ENCODE measurements around the gene CNTNAP2. TPM values are rescaled to one million over a fixed set of nuclear protein-coding genes. Genes with fewer than 3 reads are reported as not detected.

Gene CNTNAP2
- total RNA-seq, 2 donors from 2014 or later = 171 to 228 TPM

GRCh38 chr7:146131701-146132100 lies 15.1 kb downstream of the CNTNAP2 start:
- Mint-ChIP-seq H3K4me1 (peaks cover 12% of the 10 kb centered on the region), H3K27ac (no peak overlapping the region), H3K36me3 (ENCODE audit: low read depth) (no peaks in the 10 kb centered on the region), H3K27me3 (ENCODE audit: insufficient read depth) (no peaks in the 10 kb centered on the region), H3K4me3 (no peak overlapping the region), H3K9me3 (peaks cover 10% of the 10 kb centered on the region)
- no peaks in the 10 kb centered on the region for H3K27me3 ChIP-seq (ENCODE audit: control insufficient read depth, insufficient read depth, low read length, poor library complexity, severe bottlenecking)
- DNase-seq = peak; percentile 77
- no peaks in the 10 kb centered on the region for H3K36me3 ChIP-seq (ENCODE audit: control insufficient read depth, insufficient read depth, low read length)
- H3K4me1 ChIP-seq (ENCODE audit: control insufficient read depth, insufficient read depth, low read length) = no peaks in the 10 kb centered on the region
- TF ChIP-seq, protein P1, sequence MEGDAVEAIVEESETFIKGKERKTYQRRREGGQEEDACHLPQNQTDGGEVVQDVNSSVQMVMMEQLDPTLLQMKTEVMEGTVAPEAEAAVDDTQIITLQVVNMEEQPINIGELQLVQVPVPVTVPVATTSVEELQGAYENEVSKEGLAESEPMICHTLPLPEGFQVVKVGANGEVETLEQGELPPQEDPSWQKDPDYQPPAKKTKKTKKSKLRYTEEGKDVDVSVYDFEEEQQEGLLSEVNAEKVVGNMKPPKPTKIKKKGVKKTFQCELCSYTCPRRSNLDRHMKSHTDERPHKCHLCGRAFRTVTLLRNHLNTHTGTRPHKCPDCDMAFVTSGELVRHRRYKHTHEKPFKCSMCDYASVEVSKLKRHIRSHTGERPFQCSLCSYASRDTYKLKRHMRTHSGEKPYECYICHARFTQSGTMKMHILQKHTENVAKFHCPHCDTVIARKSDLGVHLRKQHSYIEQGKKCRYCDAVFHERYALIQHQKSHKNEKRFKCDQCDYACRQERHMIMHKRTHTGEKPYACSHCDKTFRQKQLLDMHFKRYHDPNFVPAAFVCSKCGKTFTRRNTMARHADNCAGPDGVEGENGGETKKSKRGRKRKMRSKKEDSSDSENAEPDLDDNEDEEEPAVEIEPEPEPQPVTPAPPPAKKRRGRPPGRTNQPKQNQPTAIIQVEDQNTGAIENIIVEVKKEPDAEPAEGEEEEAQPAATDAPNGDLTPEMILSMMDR (conservative IDR thresholded peaks at IDR 0.05) = peak; percentile 53
- WGBS, 2 experiments (ENCODE audit: insufficient coverage in 1 of 2, insufficient read length in 1 of 2) = 58 to 83% methylated on average over 6 to 8 of the region's 8 CpGs
- H3K9ac ChIP-seq (ENCODE audit: extremely low read depth, low read length, poor library complexity, severe bottlenecking) = no peak overlapping the region
- peak overlapping the region; percentile 49 for H3K4me3 ChIP-seq (ENCODE audit: low read length)
- H3K27ac ChIP-seq (ENCODE audit: low read depth, low read length) = no peak overlapping the region
- peaks cover 13% of the 10 kb centered on the region for H3K9me3 ChIP-seq (ENCODE audit: control insufficient read depth, low read length)

DNA sequence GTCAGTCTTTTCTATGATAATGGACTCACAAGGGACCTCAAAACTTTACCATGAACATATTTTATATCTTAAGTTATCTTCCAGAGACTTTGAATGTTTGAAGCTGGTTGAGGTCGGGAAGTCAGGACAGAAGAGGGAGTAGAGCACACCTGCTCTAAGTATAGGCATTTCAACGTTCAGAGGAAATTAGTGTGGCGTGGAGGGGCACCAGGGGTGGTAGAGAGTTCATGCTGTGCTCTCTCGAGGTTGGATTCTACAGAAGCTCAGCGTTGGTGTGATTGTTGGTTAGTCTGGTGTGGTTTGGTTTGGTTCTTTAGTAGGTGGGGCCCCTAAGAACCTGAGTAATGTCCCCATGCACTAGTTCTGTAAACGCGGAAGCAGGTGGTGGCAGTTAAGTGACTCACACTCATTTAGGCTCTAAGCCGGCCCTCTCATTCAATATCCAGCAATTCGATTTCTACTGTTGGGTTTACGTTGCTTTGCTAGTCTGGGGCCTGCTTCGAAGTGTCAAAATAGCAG lies 19.8 kb downstream of the CNTNAP2 start:
- H3K9me3 ChIP-seq (ENCODE audit: control insufficient read depth, low read length) = peaks cover 12% of the 10 kb centered on the region
- no peak overlapping the region for H3K4me3 ChIP-seq (ENCODE audit: low read length)
- H3K36me3 ChIP-seq (ENCODE audit: control insufficient read depth, insufficient read depth, low read length) = no peaks in the 10 kb centered on the region
- H3K27me3 ChIP-seq (ENCODE audit: control insufficient read depth, insufficient read depth, low read length, poor library complexity, severe bottlenecking) = no peaks in the 10 kb centered on the region
- DNase-seq = no peak
- H3K27ac Mint-ChIP-seq = no peak overlapping the region
- H3K27ac ChIP-seq (ENCODE audit: low read depth, low read length) = no peak overlapping the region
- H3K36me3 Mint-ChIP-seq (ENCODE audit: low read depth) = no peaks in the 10 kb centered on the region
- H3K4me1 Mint-ChIP-seq = peaks cover 5% of the 10 kb centered on the region
- no peaks in the 10 kb centered on the region for H3K27me3 Mint-ChIP-seq (ENCODE audit: insufficient read depth)
- H3K9me3 Mint-ChIP-seq = peaks cover 10% of the 10 kb centered on the region
- H3K9ac ChIP-seq (ENCODE audit: extremely low read depth, low read length, poor library complexity, severe bottlenecking) = no peak overlapping the region
- TF ChIP-seq, protein P1 (conservative IDR thresholded peaks at IDR 0.05) = no peak
- H3K4me1 ChIP-seq (ENCODE audit: control insufficient read depth, insufficient read depth, low read length) = no peaks in the 10 kb centered on the region
- H3K4me3 Mint-ChIP-seq = no peak overlapping the region
- 83% methylated on average over 11 of the region's 11 CpGs; no CpG with 5 or more reads in 1 of the 2 experiments for WGBS, 2 experiments (ENCODE audit: insufficient coverage in 1 of 2, insufficient read length in 1 of 2)

DNA sequence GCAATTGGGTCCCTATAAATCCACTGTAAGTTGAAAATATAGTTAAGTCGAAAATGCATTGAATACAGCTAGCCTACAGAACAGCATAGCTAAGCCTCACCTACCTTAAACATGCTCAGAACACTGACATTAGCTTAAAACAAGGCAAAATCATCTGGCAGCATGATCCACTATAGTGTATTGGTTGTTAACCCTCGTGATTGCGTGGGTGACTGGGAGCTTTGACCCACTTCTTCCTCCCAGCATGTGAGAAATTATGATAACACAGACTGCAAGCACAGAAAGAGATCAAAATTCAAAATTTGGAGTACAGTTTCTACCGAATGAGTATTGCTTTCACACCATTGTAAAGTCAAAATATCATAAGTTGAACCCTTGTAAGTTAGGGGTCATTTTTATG lies 22.3 kb downstream of the CNTNAP2 start:
- Histone ChIP-seq H3K4me1 (ENCODE audit: control insufficient read depth, insufficient read depth, low read length) (no peaks in the 10 kb centered on the region), H3K27ac (ENCODE audit: low read depth, low read length) (no peak overlapping the region), H3K27me3 (ENCODE audit: control insufficient read depth, insufficient read depth, low read length, poor library complexity, severe bottlenecking) (no peaks in the 10 kb centered on the region), H3K9me3 (ENCODE audit: control insufficient read depth, low read length) (peaks cover 5% of the 10 kb centered on the region), H3K9ac (ENCODE audit: extremely low read depth, low read length, poor library complexity, severe bottlenecking) (no peak overlapping the region), H3K4me3 (ENCODE audit: low read length) (no peak overlapping the region), H3K36me3 (ENCODE audit: control insufficient read depth, insufficient read depth, low read length) (no peaks in the 10 kb centered on the region)
- Mint-ChIP-seq H3K36me3 (ENCODE audit: low read depth) (no peaks in the 10 kb centered on the region), H3K27me3 (ENCODE audit: insufficient read depth) (no peaks in the 10 kb centered on the region), H3K4me1 (peaks cover 5% of the 10 kb centered on the region), H3K27ac (no peak overlapping the region), H3K9me3 (no peaks in the 10 kb centered on the region), H3K4me3 (no peak overlapping the region)
- no peak for DNase-seq
- WGBS, 2 experiments (ENCODE audit: insufficient coverage in 1 of 2, insufficient read length in 1 of 2) = 86 to 87% methylated on average over 4 of the region's 4 CpGs
- TF ChIP-seq, protein P1 (conservative IDR thresholded peaks at IDR 0.05) = no peak
